ENCODE results near the gene PSTK.

GRCh38 chr10:123024540-123024939, 44.3 kb downstream of the PSTK start:
- TF ChIP-seq CTCF (conservative IDR thresholded peaks at IDR 0.05; ENCODE audit: low read length) (no peak), EZH2phosphoT487 (IDR thresholded peaks at IDR 0.05; ENCODE audit: borderline replicate concordance) (no peak)
